ACC112 (cell line): ENCODE data around the gene IQCN.

Experiments used
- H2AFZ ChIP-seq: fragments of 200-600 bp; sonication (generic); one replicate; pipeline ENCODE4 v1.6.0; 2017; ENCODE audit warnings: antibody characterized with exemption, low read length; ENCODE audit not compliant: unreplicated experiment
- H3K27ac ChIP-seq: fragments of 200-600 bp; sonication (generic); 2 replicates; pipeline ENCODE4 v1.5.1; 2014; ENCODE audit warnings: low read depth, mild to moderate bottlenecking, antibody characterized with exemption, low read length, moderate library complexity
- H3K27me3 ChIP-seq: fragments of 200-600 bp; sonication (generic); 2 replicates; pipeline ENCODE4 v1.6.1; 2014; ENCODE audit warnings: mild to moderate bottlenecking, antibody characterized with exemption, low read length, moderate library complexity, mixed read lengths; ENCODE audit not compliant: insufficient read depth
- H3K36me3 ChIP-seq: fragments of 200-600 bp; sonication (generic); 2 replicates; pipeline ENCODE4 v1.6.1; 2016; ENCODE audit warnings: mild to moderate bottlenecking, antibody characterized with exemption, low read length, moderate library complexity, mixed read lengths; ENCODE audit not compliant: insufficient read depth
- H3K4me1 ChIP-seq: fragments of 200-600 bp; sonication (generic); one replicate; pipeline ENCODE4 v1.6.1; 2016; ENCODE audit warnings: low read length, mixed read lengths; ENCODE audit not compliant: insufficient read depth, unreplicated experiment, control insufficient read depth
- H3K4me3 ChIP-seq: fragments of 200-600 bp; sonication (generic); 2 replicates; pipeline ENCODE4 v1.5.1; 2014; ENCODE audit warnings: mild to moderate bottlenecking, low read depth, low read length
- H3K79me2 ChIP-seq: fragments of 200-600 bp; sonication (generic); one replicate; pipeline ENCODE4 v1.6.0; 2016; ENCODE audit warnings: low read length; ENCODE audit not compliant: control insufficient read depth, unreplicated experiment, insufficient read depth

IQCN gene

GRCh38 chr19:18251587-18252369, 22.5 kb downstream of the IQCN start:
- peaks cover 16% of the 10 kb centered on the region; the same call in 1 of the 2 replicates for H3K27me3 ChIP-seq
- H2AFZ ChIP-seq = no peak overlapping the region
- no peaks in the 10 kb centered on the region for H3K4me1 ChIP-seq
- H3K27ac ChIP-seq = no peak overlapping the region
- no peaks in the 10 kb centered on the region for H3K79me2 ChIP-seq
- no peaks in the 10 kb centered on the region for H3K36me3 ChIP-seq
- H3K4me3 ChIP-seq = no peak overlapping the region

GRCh38 chr19:18249834-18250233, 24.4 kb downstream of the IQCN start:
- Histone ChIP-seq H3K4me1 (no peaks in the 10 kb centered on the region), H3K4me3 (no peak overlapping the region), H3K27me3 (peaks cover 11% of the 10 kb centered on the region; the same call in 1 of the 2 replicates), H3K79me2 (no peaks in the 10 kb centered on the region), H3K27ac (no peak overlapping the region), H2AFZ (no peak overlapping the region), H3K36me3 (no peaks in the 10 kb centered on the region)

GRCh38 chr19:18245297-18245696, 29.0 kb downstream of the IQCN start:
- Histone ChIP-seq H3K27me3 (no peaks in the 10 kb centered on the region), H3K27ac (no peak overlapping the region), H3K4me1 (no peaks in the 10 kb centered on the region), H2AFZ (no peak overlapping the region), H3K79me2 (no peaks in the 10 kb centered on the region), H3K36me3 (no peaks in the 10 kb centered on the region), H3K4me3 (no peak overlapping the region)

- Histone ChIP-seq H3K27ac (no peak overlapping the region), H3K79me2 (no peaks in the 10 kb centered on the region), H3K4me1 (no peaks in the 10 kb centered on the region), H2AFZ (no peak overlapping the region), H3K36me3 (no peaks in the 10 kb centered on the region), H3K27me3 (peaks cover 3% of the 10 kb centered on the region; the same call in 1 of the 2 replicates), H3K4me3 (no peak overlapping the region)
Measured at GRCh38 chr19:18239303-18239702, 34.9 kb downstream of the IQCN start.

- no peak overlapping the region for H2AFZ ChIP-seq
- H3K4me3 ChIP-seq = no peak overlapping the region
- H3K27ac ChIP-seq = no peak overlapping the region
- H3K79me2 ChIP-seq = no peaks in the 10 kb centered on the region
- H3K36me3 ChIP-seq = no peaks in the 10 kb centered on the region
- peaks cover 15% of the 10 kb centered on the region for H3K27me3 ChIP-seq
- peaks cover 6% of the 10 kb centered on the region for H3K4me1 ChIP-seq
Measured at GRCh38 chr19:18234194-18234593, 40.1 kb downstream of the IQCN start.

- Histone ChIP-seq H3K27ac (no peak overlapping the region), H3K27me3 (peaks cover 12% of the 10 kb centered on the region; the same call in 1 of the 2 replicates), H3K36me3 (no peaks in the 10 kb centered on the region), H3K4me1 (peaks cover 6% of the 10 kb centered on the region), H3K79me2 (no peaks in the 10 kb centered on the region), H2AFZ (no peak overlapping the region), H3K4me3 (no peak overlapping the region)
Measured at GRCh38 chr19:18233224-18233825, 40.9 kb downstream of the IQCN start.

GRCh38 chr19:18232540-18233223, 41.6 kb downstream of the IQCN start:
- Histone ChIP-seq H3K79me2 (no peaks in the 10 kb centered on the region), H3K4me1 (peaks cover 6% of the 10 kb centered on the region), H3K4me3 (no peak overlapping the region), H3K36me3 (no peaks in the 10 kb centered on the region), H3K27ac (no peak overlapping the region), H3K27me3 (peaks cover 12% of the 10 kb centered on the region; the same call in 1 of the 2 replicates), H2AFZ (no peak overlapping the region)

- Histone ChIP-seq H2AFZ (no peak overlapping the region), H3K27me3 (peaks cover 12% of the 10 kb centered on the region; the same call in 1 of the 2 replicates), H3K36me3 (no peaks in the 10 kb centered on the region), H3K4me1 (peaks cover 6% of the 10 kb centered on the region), H3K79me2 (no peaks in the 10 kb centered on the region), H3K4me3 (no peak overlapping the region), H3K27ac (peak overlapping the region; percentile 48; the same call in 1 of the 2 replicates)
Measured at GRCh38 chr19:18231775-18232174, 42.5 kb downstream of the IQCN start.

GRCh38 chr19:18230941-18231734, 43.1 kb downstream of the IQCN start:
- no peaks in the 10 kb centered on the region for H3K79me2 ChIP-seq
- no peaks in the 10 kb centered on the region for H3K36me3 ChIP-seq
- H3K27ac ChIP-seq = peak overlapping the region; percentile 48; the same call in 1 of the 2 replicates
- no peak overlapping the region for H3K4me3 ChIP-seq
- H2AFZ ChIP-seq = no peak overlapping the region
- peaks cover 6% of the 10 kb centered on the region for H3K4me1 ChIP-seq
- H3K27me3 ChIP-seq = peaks cover 12% of the 10 kb centered on the region; the same call in 1 of the 2 replicates

- Histone ChIP-seq H3K4me3 (no peak overlapping the region), H3K4me1 (peaks cover 6% of the 10 kb centered on the region), H2AFZ (no peak overlapping the region), H3K79me2 (no peaks in the 10 kb centered on the region), H3K27me3 (peaks cover 17% of the 10 kb centered on the region; the same call in 1 of the 2 replicates), H3K27ac (no peak overlapping the region), H3K36me3 (no peaks in the 10 kb centered on the region)
Measured at GRCh38 chr19:18229915-18230314, 44.3 kb downstream of the IQCN start.
